GM18508 (cell line): ENCODE data around the gene PRR22.

Experiments used
- ATAC-seq: cut with Tn5 transposase; IDR thresholded peaks from one replicate; pipeline ENCODE4 v1.9.1; 2021; ENCODE audit warnings: moderate number of reproducible peaks; ENCODE audit not compliant: insufficient read depth, unreplicated experiment

PRR22 gene

GRCh38 chr19:5814852-5815246 is 30.3 kb upstream of the PRR22 start:
- ATAC-seq: no peak

- no peak for ATAC-seq
These were observed 29.7 kb upstream of the PRR22 start for GRCh38 chr19:5814123-5814851.

- ATAC-seq: no peak
These were observed 26.6 kb upstream of the PRR22 start for GRCh38 chr19:5811117-5811516.

GRCh38 chr19:5809469-5809868 is 24.9 kb upstream of the PRR22 start:
- ATAC-seq: no peak

- ATAC-seq: no peak
These were observed 24.5 kb upstream of the PRR22 start for GRCh38 chr19:5809053-5809452.

GRCh38 chr19:5808120-5808816 is 23.7 kb upstream of the PRR22 start:
- ATAC-seq: no peak

- ATAC-seq: no peak
These were observed 22.4 kb upstream of the PRR22 start for GRCh38 chr19:5806905-5807304.

GRCh38 chr19:5806133-5806489 is 21.6 kb upstream of the PRR22 start:
- ATAC-seq: no peak

- ATAC-seq: no peak
These were observed 21.1 kb upstream of the PRR22 start for GRCh38 chr19:5805462-5806132.

- no peak for ATAC-seq
These were observed 20.2 kb upstream of the PRR22 start, which contains the start of gene NRTN for GRCh38 chr19:5804516-5805461. TSS of gene NRTN (plus strand) at chr19:5805067. CDS start at chr19:5824166, 19,099 bp downstream.

- no peak for ATAC-seq
These were observed 19.4 kb upstream of the PRR22 start for GRCh38 chr19:5803752-5804515.

- ATAC-seq: no peak
These were observed 18.9 kb upstream of the PRR22 start for GRCh38 chr19:5803441-5803751.

GRCh38 chr19:5801796-5802619 is 17.5 kb upstream of the PRR22 start:
- no peak for ATAC-seq

GRCh38 chr19:5800361-5801270 is 16.1 kb upstream of the PRR22 start:
- no peak for ATAC-seq

GRCh38 chr19:5799247-5800241 is 15.0 kb upstream of the PRR22 start:
- no peak for ATAC-seq

GRCh38 chr19:5798244-5798643 is 13.7 kb upstream of the PRR22 start:
- ATAC-seq: no peak
